Forelimb muscle (tissue), 1 donor: Measurements from ENCODE around the gene DDX42. TPM values are rescaled to one million over a fixed set of nuclear protein-coding genes. Genes with fewer than 3 reads are reported as not detected.

ENCODE experiments used
- DNase-seq: peaks from one replicate; pipeline ENCODE4 v3.0.0-alpha.2; 2013; ENCODE audit warnings: low read depth
- polyA plus RNA-seq: library from polyadenylated mRNA; unstranded; fragments of 120-200 nt; gene quantifications from one replicate; pipeline ENCODE4 v1.2.1, GENCODE V29; 2013; ENCODE audit not compliant: insufficient read length

The DDX42 gene
- polyA plus RNA-seq, 1 donor, result 101 TPM

- no peak for DNase-seq
These were observed 47.8 kb downstream of the DDX42 start for GRCh38 chr17:63821804-63822203.

GRCh38 chr17:63822537-63822936 is 48.6 kb downstream of the DDX42 start:
- no peak for DNase-seq

DNA sequence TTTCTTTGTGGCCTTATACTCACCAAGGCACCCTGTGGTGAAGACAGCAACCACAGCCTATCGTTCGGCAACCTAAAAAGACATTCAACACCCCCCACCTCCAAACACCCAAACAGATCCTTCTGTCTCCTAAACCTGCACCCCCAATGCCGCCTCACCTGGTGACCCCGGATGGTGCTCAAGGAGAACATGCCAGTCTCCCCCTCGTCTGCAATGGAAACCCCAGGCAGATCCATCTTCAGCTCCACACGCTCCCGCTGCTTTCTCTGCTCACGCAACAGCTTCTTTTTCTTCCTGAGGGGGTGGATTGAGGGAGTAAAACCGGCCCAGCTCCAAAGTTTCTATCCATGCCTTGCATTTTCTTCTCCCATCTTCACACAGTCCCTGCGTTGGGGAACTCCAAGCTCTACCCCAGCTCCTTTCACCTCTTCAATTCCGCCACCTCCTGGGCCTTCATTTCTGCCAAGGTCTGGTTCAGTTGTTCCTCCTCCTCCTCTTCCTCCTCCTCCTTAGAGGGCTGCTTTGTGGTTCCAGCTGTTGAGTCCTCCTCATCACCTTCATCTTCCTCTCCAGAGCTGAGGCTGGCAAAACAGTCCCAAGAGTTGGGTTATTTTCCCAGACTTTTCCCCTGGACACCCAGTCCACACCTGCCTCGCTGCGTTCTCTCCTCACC is 49.8 kb downstream of the DDX42 start:
- no peak for DNase-seq

DNA sequence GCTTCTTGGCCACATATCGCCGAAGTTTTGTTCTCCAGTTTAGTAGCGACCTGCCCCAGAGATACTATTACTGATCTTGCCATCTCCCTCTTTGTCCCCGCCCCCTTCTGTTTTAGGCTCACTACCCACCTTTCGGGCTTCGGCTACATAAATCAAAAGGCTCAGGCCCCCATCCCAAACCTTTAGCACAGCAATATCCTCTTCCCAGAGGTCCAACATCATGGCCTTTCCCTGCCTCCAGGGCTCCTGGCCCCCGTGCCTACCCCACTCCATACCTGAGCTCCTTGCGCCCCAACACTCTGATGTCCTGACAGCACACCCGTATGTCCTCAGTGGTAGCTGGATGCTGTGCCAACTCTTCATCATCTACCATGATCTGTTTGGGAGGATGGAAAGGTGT is 50.4 kb downstream of the DDX42 start:
- no peak for DNase-seq

- no peak for DNase-seq
These were observed 52.6 kb downstream of the DDX42 start for GRCh38 chr17:63826468-63827001.

DNA sequence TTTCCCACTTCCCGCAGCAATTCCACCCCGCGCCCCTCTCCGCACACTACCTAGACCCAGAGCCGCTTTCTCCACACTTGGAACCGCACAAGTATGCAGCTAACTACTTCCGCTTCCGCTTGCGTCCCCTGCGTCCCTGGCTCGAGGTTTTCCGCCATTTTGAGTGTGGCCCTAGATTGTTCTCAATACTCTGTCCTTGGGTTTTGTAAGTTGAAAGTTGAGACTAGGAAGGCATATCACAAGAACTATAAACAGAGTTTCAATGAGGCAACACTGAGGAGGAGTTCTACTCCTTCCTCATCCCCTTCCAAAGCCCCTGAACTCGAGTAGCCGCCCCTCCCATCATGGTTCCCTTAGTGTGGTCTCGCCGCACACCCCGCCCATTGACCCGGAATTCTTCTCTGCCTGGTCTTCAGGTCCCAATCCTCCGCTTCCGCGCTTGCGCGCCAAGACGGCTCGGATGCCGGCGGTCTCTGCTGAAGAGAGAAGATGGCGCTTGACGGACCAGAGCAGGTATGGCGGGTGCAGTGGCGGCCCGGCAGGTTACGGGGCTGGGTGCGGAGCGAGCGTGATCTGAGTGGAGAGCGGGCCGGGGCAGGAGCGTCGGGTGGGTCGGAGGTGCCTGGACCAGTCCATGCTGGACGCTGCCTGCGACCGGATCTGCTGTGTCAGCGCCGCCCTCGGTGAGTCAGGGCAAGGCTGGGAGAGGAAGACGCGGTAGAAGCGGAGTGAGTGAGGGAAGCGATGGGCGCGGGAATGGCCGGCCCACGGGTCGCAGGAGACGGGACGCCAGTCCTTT is 53.2 kb downstream of the DDX42 start, which contains the start of the genes FTSJ3 and PSMC5:
Gene FTSJ3 (minus strand): TSS at position 662 of the 799 bp plus-strand sequence. CDS start 761 bp downstream, outside the sequence.
Gene PSMC5 (plus strand): TSS at position 430 of the 799 bp plus-strand sequence. CDS start 60 bp downstream, at position 490.
- peak; percentile 96 for DNase-seq

- DNase-seq, result no peak
These were observed 53.8 kb downstream of the DDX42 start for GRCh38 chr17:63827801-63828221.

DNA sequence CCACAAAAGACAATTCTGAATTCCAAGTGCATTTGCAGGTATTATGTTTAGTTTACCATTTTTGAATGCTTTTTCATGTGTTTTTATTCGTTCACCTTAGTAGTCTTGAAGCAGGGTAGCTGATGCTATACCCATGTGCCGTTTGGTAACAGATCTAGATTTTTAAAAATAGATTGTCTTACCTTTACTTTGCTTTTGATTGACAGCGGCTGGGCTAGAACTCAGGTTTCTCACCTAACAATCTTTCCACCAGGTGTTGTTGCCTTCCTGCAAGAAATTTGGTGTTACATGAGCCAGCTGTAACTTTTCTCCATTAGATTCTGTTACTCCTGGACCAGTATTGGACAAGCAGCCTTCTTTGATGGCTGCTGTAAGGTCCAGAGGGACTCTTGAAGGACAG is 55.0 kb downstream of the DDX42 start:
- DNase-seq, result no peak

GRCh38 chr17:63830278-63830677 is 56.3 kb downstream of the DDX42 start:
- DNase-seq, result no peak

GRCh38 chr17:63830904-63831491 is 57.0 kb downstream of the DDX42 start:
- DNase-seq, result no peak

- no peak for DNase-seq
These were observed 57.5 kb downstream of the DDX42 start for GRCh38 chr17:63831505-63831904.

DNA sequence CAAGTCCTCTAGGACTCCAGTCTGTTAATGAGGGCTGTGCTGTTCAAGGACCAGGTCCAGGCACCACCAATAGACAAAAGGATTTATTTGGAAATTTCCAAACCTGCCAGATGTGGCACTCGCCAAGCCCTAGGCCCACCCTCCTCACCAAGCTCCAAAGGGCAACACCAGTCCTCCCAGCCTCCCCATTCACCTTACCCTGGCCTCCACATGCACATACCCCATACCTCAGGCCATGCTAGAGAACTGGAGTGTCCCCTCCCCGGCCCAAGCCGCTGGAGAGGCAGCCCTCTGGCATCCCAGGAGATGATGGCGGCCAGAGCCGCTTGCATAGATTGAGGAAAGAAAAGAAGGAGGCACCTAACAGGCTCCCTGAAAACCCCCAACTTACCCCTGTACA is 58.0 kb downstream of the DDX42 start:
- DNase-seq, result no peak

GRCh38 chr17:63832455-63832854 is 58.5 kb downstream of the DDX42 start:
- no peak for DNase-seq

- no peak for DNase-seq
These were observed 59.2 kb downstream of the DDX42 start for GRCh38 chr17:63833026-63833740.

DNA sequence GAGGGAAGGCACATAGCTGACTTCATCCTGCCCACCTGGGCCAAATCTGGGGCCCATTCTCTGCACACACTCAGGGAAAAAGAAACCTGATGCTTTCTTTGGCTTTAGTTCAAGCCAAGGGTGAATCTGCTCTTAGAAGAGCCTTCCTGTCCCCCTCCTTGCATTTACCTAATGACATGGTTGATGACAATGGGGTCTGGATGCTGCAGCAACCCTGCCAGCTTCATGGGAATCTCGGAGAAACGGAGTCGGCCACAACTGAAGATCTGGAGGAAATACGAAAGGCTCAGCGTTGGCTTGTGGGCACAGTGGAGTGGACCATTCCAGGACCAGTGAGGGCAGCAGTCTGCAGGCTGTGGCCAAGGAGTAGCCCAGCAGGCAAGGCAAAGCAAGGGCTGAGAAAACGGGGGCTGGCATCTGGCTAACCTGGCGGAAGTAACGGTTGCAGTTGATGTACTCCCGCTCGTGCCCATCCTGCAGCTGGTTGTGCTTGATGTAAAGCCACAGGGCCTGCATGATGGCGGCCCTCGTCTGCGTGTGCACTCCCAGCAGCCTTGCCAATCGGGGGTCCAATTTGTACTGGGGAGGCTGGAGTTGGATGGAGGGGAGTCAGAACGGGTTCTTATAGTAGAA is 59.9 kb downstream of the DDX42 start:
- no peak for DNase-seq

GRCh38 chr17:63834431-63835166 is 60.6 kb downstream of the DDX42 start:
- no peak for DNase-seq

DNA sequence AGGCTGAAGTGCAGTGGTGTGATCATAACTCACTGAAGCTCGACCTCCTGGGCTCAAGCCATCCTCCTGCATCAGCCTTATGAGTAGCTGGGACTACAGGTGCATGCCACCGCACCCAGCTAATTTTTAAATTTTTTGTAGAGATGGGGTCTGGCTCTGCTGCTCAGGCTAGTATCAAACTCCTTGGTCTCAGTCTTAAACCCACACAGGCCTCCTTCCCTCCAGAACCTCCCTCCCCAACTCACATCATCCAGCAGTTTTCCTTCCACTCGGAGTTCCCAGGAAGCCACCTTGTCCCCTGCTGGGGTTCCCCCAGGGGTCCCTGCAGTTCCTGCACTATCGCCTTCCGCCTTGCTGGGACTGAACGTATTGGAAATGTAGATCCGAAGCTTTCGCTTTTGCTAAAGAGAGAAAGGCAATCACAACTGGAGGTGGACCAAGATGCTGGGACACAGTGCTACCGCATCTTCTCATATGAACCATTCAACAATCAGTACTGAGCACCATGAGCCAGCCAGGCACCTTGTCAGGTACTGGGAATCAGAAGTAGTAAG is 61.3 kb downstream of the DDX42 start:
- no peak for DNase-seq

GRCh38 chr17:63836811-63837210 is 62.8 kb downstream of the DDX42 start:
- no peak for DNase-seq

DNA sequence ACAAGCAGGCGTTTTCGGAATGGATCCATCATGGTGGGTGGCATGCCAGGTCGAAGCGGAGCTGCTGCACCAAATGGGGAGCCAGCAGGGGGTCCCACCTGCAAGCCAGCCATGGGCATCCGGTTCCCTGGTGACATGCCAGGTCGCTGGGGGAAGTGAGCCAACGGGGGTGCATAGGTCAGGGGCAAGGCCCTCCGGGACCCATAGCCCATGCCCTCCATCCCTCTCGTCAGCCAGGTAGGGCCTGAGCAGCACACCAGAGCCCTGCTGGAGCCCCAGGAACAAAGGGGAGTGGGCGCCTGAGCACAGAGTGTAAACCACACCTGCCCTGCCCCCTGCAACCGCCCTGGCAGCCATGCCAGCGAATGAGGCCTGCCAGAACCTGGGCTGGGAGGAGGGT is 63.5 kb downstream of the DDX42 start:
- DNase-seq, result no peak

GRCh38 chr17:63837962-63838600 is 64.1 kb downstream of the DDX42 start:
- DNase-seq, result no peak
